ENCODE results near the gene ZAR1L. TPM values are rescaled to one million over a fixed set of nuclear protein-coding genes. Genes with fewer than 3 reads are reported as not detected.

Gene ZAR1L
- total and polyA plus RNA-seq, 12 donors = not detected

GRCh38 chr13:32300406-32300805 is 14.8 kb downstream of the ZAR1L start:
- no peak for ATAC-seq
- WGBS, 2 donors = 58 to 63% methylated on average over 8 of the region's 8 CpGs
- no peak for DNase-seq
- Histone ChIP-seq H3K27me3 (no peaks in the 10 kb centered on the region), H3K27ac (no peak overlapping the region), H3K4me1 (no peaks in the 10 kb centered on the region), H3K9me3 (peaks cover 0 to 2% (median 0%) of the 10 kb centered on the region in 11 donors), H3K36me3 (peaks cover 0 to 29% (median 7%) of the 10 kb centered on the region in 9 donors), H3K4me3 (no peak overlapping the region)
- intact Hi-C loops (cut with DNase I) = loop anchor here in 3 of 10 donors (10.0 kb wide), 3 partner anchors 56 to 386 kb away; no protein-coding TSS in a partner anchor
- no peak for TF ChIP-seq CTCF (IDR thresholded peaks at IDR 0.05)

GRCh38 chr13:32299893-32300292 is 15.3 kb downstream of the ZAR1L start:
- Histone ChIP-seq H3K4me3 (no peak overlapping the region), H3K27ac (no peak overlapping the region), H3K27me3 (no peaks in the 10 kb centered on the region), H3K36me3 (peaks cover 0 to 34% (median 11%) of the 10 kb centered on the region in 9 donors), H3K9me3 (no peaks in the 10 kb centered on the region), H3K4me1 (no peaks in the 10 kb centered on the region)
- WGBS, 2 donors = 85 to 86% methylated on average over 4 of the region's 4 CpGs
- no peak for ATAC-seq
- DNase-seq = no peak
- intact Hi-C loops (cut with DNase I) = loop anchor here in 4 of 10 donors (10.0 kb wide), 3 partner anchors 55 to 385 kb away; no protein-coding TSS in a partner anchor
- TF ChIP-seq CTCF (IDR thresholded peaks at IDR 0.05) = no peak

DNA sequence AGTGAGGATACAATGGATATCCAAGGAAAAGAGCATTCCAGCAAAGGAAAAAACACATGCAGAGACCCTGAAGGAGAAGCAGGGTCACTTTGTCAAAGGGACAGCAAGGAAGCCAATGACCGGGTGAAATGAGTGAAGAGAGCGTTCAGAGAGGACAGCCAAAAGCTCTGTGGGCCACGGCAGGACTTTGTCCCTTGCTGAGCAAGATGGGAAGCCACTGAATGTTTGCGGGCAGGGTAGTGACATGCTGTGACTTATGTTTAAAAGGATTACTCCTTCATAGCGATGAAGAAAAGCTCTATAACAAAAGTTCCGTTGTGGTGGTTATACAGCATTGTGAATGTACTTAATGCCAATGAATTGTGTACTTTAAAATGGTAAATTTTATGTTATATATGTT is 16.5 kb downstream of the ZAR1L start:
- no peaks in the 10 kb centered on the region for H3K9me3 ChIP-seq
- H3K4me3 ChIP-seq = no peak overlapping the region
- no peaks in the 10 kb centered on the region for H3K27me3 ChIP-seq
- no peak for TF ChIP-seq CTCF (IDR thresholded peaks at IDR 0.05)
- peaks cover 0 to 46% (median 23%) of the 10 kb centered on the region in 9 donors for H3K36me3 ChIP-seq
- intact Hi-C loops (cut with DNase I) = loop anchor here in 1 of 10 donors (10.0 kb wide), 1 partner anchor 54 kb away; no protein-coding TSS in a partner anchor
- peaks cover 0 to under 1% (median 0%) of the 10 kb centered on the region in 9 donors for H3K4me1 ChIP-seq
- no peak overlapping the region for H3K27ac ChIP-seq
- DNase-seq (no peak), ATAC-seq (no peak)
- 94 to 97% methylated on average over 6 of the region's 6 CpGs for WGBS, 2 donors

DNA sequence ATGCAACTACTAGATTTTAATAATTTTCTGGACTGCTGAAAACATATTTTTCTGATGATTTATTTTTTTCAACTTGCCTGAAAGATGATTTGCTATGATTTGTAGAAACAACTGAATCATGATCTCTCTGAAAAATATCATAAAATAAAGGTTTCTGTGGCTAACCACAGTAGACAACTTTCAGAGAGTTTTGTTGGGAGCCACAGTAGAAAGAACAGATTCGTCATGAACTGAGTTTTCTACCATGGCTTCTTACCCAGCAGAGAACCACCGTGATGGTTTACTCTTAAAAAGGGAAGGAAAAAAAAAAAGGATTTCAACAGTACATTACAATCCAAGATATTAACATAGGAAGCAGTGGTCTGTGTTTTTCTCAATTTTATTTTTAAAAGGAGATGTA is 18.0 kb downstream of the ZAR1L start:
- peaks cover 0 to 9% (median 0%) of the 10 kb centered on the region in 9 donors for H3K4me1 ChIP-seq
- intact Hi-C loops (cut with DNase I) = loop anchor here in 1 of 10 donors (10.0 kb wide), 1 partner anchor 52 kb away; no protein-coding TSS in a partner anchor
- ATAC-seq (no peak), DNase-seq (no peak)
- WGBS, 2 donors = 81 to 88% methylated on average over 2 of the region's 2 CpGs
- no peak overlapping the region for H3K4me3 ChIP-seq
- peaks cover 0 to 57% (median 23%) of the 10 kb centered on the region in 9 donors for H3K36me3 ChIP-seq
- no peak for TF ChIP-seq CTCF (IDR thresholded peaks at IDR 0.05)
- no peaks in the 10 kb centered on the region for H3K27me3 ChIP-seq
- no peaks in the 10 kb centered on the region for H3K9me3 ChIP-seq
- no peak overlapping the region for H3K27ac ChIP-seq

All from heart right ventricle (tissue), 16 donors.